GM23248 (cell line): Measurements from ENCODE around the gene COL23A1. TPM values are rescaled to one million over a fixed set of nuclear protein-coding genes. Genes with fewer than 3 reads are reported as not detected.

Experiments
- DNase-seq: peaks from one replicate; pipeline ENCODE4 v3.0.0-alpha.2; 2015
- H2AFZ ChIP-seq: fragments of 200-600 bp; sonication (generic); 2 replicates; pipeline ENCODE4 v1.6.1; 2016; ENCODE audit warnings: antibody characterized with exemption
- H3F3A ChIP-seq: fragments of 200-600 bp; sonication (generic); 2 replicates; pipeline ENCODE4 v1.6.1; 2016; ENCODE audit warnings: mild to moderate bottlenecking, antibody characterized with exemption, mixed run types; ENCODE audit not compliant: insufficient read depth
- H3K27ac ChIP-seq: fragments of 200-600 bp; sonication (generic); 2 replicates; pipeline ENCODE4 v1.5.1; 2016; ENCODE audit warnings: mild to moderate bottlenecking
- H3K27me3 ChIP-seq: fragments of 200-600 bp; sonication (generic); replicated peaks from 2 replicates; pipeline ENCODE4 v1.6.1; 2016; ENCODE audit warnings: mild to moderate bottlenecking; ENCODE audit not compliant: insufficient read depth
- H3K36me3 ChIP-seq: fragments of 200-600 bp; sonication (generic); 2 replicates; pipeline ENCODE4 v1.6.1; 2016; ENCODE audit warnings: low read depth, mild to moderate bottlenecking
- H3K4me1 ChIP-seq: fragments of 200-600 bp; sonication (generic); 2 replicates; pipeline ENCODE4 v1.6.1; 2016; ENCODE audit warnings: mild to moderate bottlenecking; ENCODE audit not compliant: insufficient read depth
- H3K4me2 ChIP-seq: fragments of 200-600 bp; sonication (generic); one replicate; pipeline ENCODE4 v1.6.1; 2016; ENCODE audit warnings: mild to moderate bottlenecking; ENCODE audit not compliant: unreplicated experiment
- H3K4me3 ChIP-seq: fragments of 200-600 bp; sonication (generic); 2 replicates; pipeline ENCODE4 v1.5.1; 2016; ENCODE audit warnings: mild to moderate bottlenecking
- H3K79me2 ChIP-seq: fragments of 200-600 bp; sonication (generic); 2 replicates; pipeline ENCODE4 v1.6.1; 2016; ENCODE audit warnings: mild to moderate bottlenecking; ENCODE audit not compliant: insufficient read depth
- H3K9ac ChIP-seq: fragments of 200-600 bp; sonication (generic); 2 replicates; pipeline ENCODE4 v1.6.1; 2016; ENCODE audit warnings: mild to moderate bottlenecking
- H3K9me2 ChIP-seq: fragments of 200-600 bp; sonication (generic); 2 replicates; pipeline ENCODE4 v1.6.1; 2016; ENCODE audit warnings: mixed run types, mild to moderate bottlenecking, moderate library complexity; ENCODE audit not compliant: insufficient read depth
- H3K9me3 ChIP-seq: fragments of 200-600 bp; sonication (generic); one replicate; pipeline ENCODE4 v1.6.1; 2017; ENCODE audit warnings: low read depth
- H4K20me1 ChIP-seq: fragments of 200-600 bp; sonication (generic); 2 replicates; pipeline ENCODE4 v1.6.0; 2016; ENCODE audit not compliant: insufficient read depth
- EZH2 ChIP-seq: fragments of 200-600 bp; sonication (generic); IDR thresholded peaks from 2 replicates; pipeline ENCODE4 v1.6.1; 2018; ENCODE audit warnings: antibody characterized with exemption, mild to moderate bottlenecking; ENCODE audit not compliant: insufficient read depth, poor library complexity, severe bottlenecking
- EZH2phosphoT487 ChIP-seq: fragments of 200-600 bp; sonication (generic); IDR thresholded peaks from 2 replicates; pipeline ENCODE4 v1.6.1; 2018; ENCODE audit warnings: antibody characterized with exemption, moderate library complexity, mild to moderate bottlenecking, low read depth; ENCODE audit not compliant: insufficient read depth
- WGBS, 2 experiments: methylation state at CpG; one replicate each; pipeline ENCODE4 v1.1.6; 2015 to 2017; ENCODE audit warnings: low lambda C conversion rate in 2 of 2, low coverage in 1 of 2; ENCODE audit errors: missing lambda C conversion rate in 2 of 2; 5-methylcytosine and 5-hydroxymethylcytosine counted together
- in situ Hi-C: fragments of 300-500 bp; cut with MboI; formaldehyde crosslinking; loops from 2 replicates; pipeline ENCODE4 v1.15.0; 2020
- polyA plus RNA-seq: library from polyadenylated mRNA; unstranded; fragments of >200 nt; fragmentation: Nextera tagmentation; extraction: Ambion mirVana; gene quantifications from 2 replicates; pipeline ENCODE4 v1.2.1, GENCODE V29; 2016
- total RNA-seq: library from RNA; depleted of rRNA; stranded (reverse); fragments of >200 nt; shearing (Covaris generic); gene quantifications from 2 replicates; pipeline ENCODE4 v1.2.3, GENCODE V29; 2014

The COL23A1 gene
- total and polyA plus RNA-seq, 2 experiments from 2014 or later: not detected

DNA sequence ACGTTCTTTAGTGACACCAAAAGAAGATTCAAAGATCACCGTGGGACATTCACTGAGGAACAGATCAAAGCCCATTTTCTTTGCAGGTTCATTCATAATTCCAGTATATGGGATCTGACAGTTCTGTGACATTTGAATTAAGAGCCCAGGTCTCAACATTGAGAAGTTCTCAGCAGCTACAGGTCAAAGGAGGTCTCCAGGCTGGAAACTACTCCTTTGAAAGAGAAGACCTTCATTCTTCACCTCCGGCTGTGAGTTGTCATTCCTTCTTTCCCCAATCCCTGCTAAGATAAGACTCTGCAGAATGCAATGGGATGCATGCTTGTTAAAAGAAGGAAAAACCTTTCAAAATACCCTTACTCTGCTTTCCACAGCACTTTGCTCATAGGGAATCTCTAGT lies 79.0 kb downstream of the COL23A1 start:
- Histone ChIP-seq H3K27ac (no peak overlapping the region), H2AFZ (no peak overlapping the region), H4K20me1 (no peaks in the 10 kb centered on the region), H3F3A (no peaks in the 10 kb centered on the region), H3K9me2 (no peaks in the 10 kb centered on the region), H3K79me2 (no peaks in the 10 kb centered on the region), H3K36me3 (no peaks in the 10 kb centered on the region), H3K4me2 (no peak overlapping the region), H3K27me3 (no peaks in the 10 kb centered on the region), H3K4me3 (no peak overlapping the region), H3K4me1 (no peaks in the 10 kb centered on the region), H3K9me3 (no peaks in the 10 kb centered on the region), H3K9ac (no peak overlapping the region)
- no peak for DNase-seq
- WGBS, 2 experiments: 32 to 37% methylated on average over 3 of the region's 3 CpGs
- in situ Hi-C loops: no loop called here
- no peak for TF ChIP-seq EZH2
- TF ChIP-seq EZH2phosphoT487: no peak

- no peaks in the 10 kb centered on the region for H3K36me3 ChIP-seq
Observed at GRCh38 chr5:178509491-178510057, 80.6 kb downstream of the COL23A1 start.

DNA sequence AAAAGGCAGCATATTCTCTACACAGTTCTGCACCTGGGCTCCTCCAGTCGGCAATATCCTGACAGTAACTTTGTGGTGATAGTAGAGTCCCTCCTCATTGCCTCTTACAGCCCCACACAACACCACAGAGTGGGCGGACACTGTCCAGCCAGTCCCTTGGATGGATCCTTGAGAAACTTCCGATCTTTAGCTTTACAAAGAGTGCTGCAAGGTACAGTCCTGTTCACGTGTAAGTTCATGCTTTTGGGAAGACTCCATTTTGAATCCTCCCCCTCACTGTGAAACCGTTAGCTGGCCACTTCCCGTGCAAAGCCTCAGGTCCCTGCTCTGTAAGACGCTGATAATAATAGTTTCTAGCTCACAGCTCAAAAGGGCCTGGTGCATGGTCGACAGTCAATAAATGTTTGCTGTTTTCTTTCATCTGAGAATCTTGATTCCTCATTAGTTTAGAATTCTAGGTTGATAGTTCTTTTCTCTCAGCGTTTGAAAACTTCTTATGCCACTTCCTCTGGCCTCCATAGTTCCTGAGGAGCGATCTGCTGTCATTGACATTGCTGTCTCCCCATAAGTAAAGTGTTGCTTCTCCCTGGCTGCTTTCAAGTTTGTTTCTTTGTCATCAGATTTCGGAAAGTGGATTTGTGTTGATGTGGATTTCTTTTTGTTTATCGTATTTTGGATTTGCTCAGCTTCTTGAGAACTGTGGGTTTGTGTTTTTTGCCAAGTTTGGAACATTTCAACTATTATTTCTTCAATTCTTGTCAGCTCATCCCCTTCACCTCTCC lies 82.9 kb downstream of the COL23A1 start:
- WGBS, 2 experiments: 40 to 48% methylated on average over 12 of the region's 12 CpGs
- no peaks in the 10 kb centered on the region for H3K9me2 ChIP-seq
- no peaks in the 10 kb centered on the region for H4K20me1 ChIP-seq
- no peaks in the 10 kb centered on the region for H3K36me3 ChIP-seq
- no peaks in the 10 kb centered on the region for H3K4me1 ChIP-seq
- in situ Hi-C loops: no loop called here
- no peak overlapping the region for H3K9ac ChIP-seq
- H3K79me2 ChIP-seq: no peaks in the 10 kb centered on the region
- no peak overlapping the region for H3K27ac ChIP-seq
- H2AFZ ChIP-seq: no peak overlapping the region
- H3K4me2 ChIP-seq: no peak overlapping the region
- no peak overlapping the region for H3K4me3 ChIP-seq
- H3K27me3 ChIP-seq: no peaks in the 10 kb centered on the region
- H3K9me3 ChIP-seq: no peaks in the 10 kb centered on the region
- H3F3A ChIP-seq: no peaks in the 10 kb centered on the region
- no peak for DNase-seq
- TF ChIP-seq EZH2phosphoT487: no peak

More at GRCh38 chr5:178509491-178510057, 80.6 kb downstream of the COL23A1 start:
- no peaks in the 10 kb centered on the region for H3K79me2 ChIP-seq
- H3K27ac ChIP-seq: no peak overlapping the region
- no peaks in the 10 kb centered on the region for H3K9me2 ChIP-seq
- H3K4me3 ChIP-seq: no peak overlapping the region
- no peaks in the 10 kb centered on the region for H3K4me1 ChIP-seq
- no peak overlapping the region for H3K4me2 ChIP-seq
- TF ChIP-seq EZH2: no peak
- TF ChIP-seq EZH2phosphoT487: no peak
- no peaks in the 10 kb centered on the region for H3F3A ChIP-seq
- H3K27me3 ChIP-seq: no peaks in the 10 kb centered on the region
- no peak for DNase-seq
- in situ Hi-C loops: no loop called here
- no peak overlapping the region for H2AFZ ChIP-seq
- H3K9me3 ChIP-seq: no peaks in the 10 kb centered on the region
- 72 to 76% methylated on average over 15 of the region's 15 CpGs for WGBS, 2 experiments
- H3K9ac ChIP-seq: no peak overlapping the region
- no peaks in the 10 kb centered on the region for H4K20me1 ChIP-seq

DNA sequence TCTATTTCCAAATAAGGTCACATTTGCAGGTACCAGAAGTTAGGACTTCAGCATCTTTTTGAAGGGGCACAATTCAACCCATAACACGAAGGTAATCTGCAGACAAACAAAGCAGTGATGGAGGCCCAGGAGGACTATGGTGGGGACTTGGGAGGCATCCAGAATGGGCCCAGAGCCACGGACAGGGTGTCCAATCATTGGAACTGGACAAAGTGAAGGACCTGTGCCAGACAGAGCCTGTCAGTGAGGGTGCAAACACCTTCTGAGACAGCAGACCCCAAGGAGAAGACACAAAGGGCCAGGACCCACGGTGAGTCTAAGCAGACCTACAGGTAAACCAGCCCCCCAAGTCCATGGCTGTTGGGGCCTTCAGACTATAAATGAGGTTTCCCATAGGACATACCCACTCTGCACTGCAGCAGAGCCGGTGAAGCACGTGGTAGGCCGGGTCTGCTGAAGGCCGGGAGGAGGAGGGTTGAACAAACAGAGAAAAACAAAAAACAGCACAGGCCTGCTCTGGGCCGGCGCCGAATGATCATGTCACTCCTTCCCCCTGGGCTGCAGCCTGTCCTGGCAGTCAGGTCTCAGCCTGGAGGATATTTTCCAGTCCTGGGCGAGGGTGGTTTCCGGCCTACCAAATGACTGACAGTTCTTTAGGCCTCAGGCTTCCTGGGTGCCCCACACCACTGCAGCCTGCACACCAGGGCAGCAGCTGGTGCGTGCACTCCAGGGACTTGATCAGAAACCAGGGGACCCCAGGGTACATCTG lies 84.4 kb downstream of the COL23A1 start:
- Histone ChIP-seq H3K4me2 (no peak overlapping the region), H3K79me2 (no peaks in the 10 kb centered on the region), H3K27me3 (no peaks in the 10 kb centered on the region), H3K9me2 (no peaks in the 10 kb centered on the region), H2AFZ (no peak overlapping the region), H3F3A (no peaks in the 10 kb centered on the region), H3K9me3 (no peaks in the 10 kb centered on the region), H3K27ac (no peak overlapping the region), H3K4me3 (no peak overlapping the region), H3K9ac (no peak overlapping the region), H3K4me1 (no peaks in the 10 kb centered on the region), H4K20me1 (no peaks in the 10 kb centered on the region), H3K36me3 (no peaks in the 10 kb centered on the region)
- no peak for DNase-seq
- WGBS, 2 experiments: 50 to 54% methylated on average over 13 of the region's 13 CpGs
- in situ Hi-C loops: no loop called here
- TF ChIP-seq EZH2phosphoT487 (no peak), EZH2 (no peak)
